GM12874 (cell line): Measurements from ENCODE around the gene CTSW.

Experiments used
- TF ChIP-seq, protein P1 (sequence below): IDR thresholded peaks from 2 replicates; pipeline ENCODE4 v1.5.1; 2011; ENCODE audit warnings: low read depth, mild to moderate bottlenecking, control low read depth, low read length, moderate library complexity; ENCODE audit not compliant: insufficient read depth

The CTSW gene, protein sequence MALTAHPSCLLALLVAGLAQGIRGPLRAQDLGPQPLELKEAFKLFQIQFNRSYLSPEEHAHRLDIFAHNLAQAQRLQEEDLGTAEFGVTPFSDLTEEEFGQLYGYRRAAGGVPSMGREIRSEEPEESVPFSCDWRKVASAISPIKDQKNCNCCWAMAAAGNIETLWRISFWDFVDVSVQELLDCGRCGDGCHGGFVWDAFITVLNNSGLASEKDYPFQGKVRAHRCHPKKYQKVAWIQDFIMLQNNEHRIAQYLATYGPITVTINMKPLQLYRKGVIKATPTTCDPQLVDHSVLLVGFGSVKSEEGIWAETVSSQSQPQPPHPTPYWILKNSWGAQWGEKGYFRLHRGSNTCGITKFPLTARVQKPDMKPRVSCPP

GRCh38 chr11:65879617-65880016 lies at the start of gene CTSW:
TSS of gene CTSW (plus strand) at chr11:65879837. CDS start at chr11:65879855, 18 bp downstream.
- TF ChIP-seq, protein P1, sequence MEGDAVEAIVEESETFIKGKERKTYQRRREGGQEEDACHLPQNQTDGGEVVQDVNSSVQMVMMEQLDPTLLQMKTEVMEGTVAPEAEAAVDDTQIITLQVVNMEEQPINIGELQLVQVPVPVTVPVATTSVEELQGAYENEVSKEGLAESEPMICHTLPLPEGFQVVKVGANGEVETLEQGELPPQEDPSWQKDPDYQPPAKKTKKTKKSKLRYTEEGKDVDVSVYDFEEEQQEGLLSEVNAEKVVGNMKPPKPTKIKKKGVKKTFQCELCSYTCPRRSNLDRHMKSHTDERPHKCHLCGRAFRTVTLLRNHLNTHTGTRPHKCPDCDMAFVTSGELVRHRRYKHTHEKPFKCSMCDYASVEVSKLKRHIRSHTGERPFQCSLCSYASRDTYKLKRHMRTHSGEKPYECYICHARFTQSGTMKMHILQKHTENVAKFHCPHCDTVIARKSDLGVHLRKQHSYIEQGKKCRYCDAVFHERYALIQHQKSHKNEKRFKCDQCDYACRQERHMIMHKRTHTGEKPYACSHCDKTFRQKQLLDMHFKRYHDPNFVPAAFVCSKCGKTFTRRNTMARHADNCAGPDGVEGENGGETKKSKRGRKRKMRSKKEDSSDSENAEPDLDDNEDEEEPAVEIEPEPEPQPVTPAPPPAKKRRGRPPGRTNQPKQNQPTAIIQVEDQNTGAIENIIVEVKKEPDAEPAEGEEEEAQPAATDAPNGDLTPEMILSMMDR: no peak

DNA sequence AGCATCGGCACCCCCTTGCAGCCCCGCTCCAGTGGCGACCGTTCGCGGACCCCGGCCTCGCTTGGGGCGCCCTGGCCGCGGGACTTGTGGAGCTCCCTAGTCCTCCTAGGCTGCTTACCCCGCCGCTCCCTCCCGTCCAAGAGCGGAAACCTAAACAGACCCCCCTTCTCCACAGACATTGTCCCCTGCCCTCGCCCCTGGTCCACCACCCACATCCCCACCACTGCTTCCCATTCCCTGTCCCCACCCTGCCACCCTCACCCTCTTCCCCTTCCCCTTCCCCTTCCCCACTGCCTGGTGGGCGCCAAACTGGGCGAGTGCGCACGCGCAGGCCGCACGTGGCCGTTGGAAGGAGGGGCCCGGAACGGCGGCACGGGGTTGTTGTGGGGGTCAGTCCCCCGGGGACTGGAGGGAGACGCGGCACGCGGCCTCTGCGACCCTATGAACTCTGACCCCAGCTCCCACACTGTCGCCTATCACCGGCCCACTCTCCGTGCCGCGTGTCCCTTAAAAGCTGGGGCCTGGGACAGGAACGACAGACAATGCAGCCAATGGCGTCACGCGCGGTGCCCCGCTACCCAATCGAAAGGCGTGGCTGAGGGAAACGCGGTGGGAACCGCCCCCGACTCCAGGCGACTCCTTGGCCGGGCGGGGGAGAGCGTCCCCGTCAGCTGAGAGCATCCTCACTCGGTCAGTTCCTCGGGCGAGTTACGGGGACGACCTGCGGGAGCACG lies 46.2 kb upstream of the CTSW start, which contains the start of gene SNX32:
Gene SNX32, plus strand, starts transcription at position 667 of the 734 bp plus-strand sequence. CDS start 103 bp downstream, outside the sequence.
- TF ChIP-seq, protein P1: no peak

DNA sequence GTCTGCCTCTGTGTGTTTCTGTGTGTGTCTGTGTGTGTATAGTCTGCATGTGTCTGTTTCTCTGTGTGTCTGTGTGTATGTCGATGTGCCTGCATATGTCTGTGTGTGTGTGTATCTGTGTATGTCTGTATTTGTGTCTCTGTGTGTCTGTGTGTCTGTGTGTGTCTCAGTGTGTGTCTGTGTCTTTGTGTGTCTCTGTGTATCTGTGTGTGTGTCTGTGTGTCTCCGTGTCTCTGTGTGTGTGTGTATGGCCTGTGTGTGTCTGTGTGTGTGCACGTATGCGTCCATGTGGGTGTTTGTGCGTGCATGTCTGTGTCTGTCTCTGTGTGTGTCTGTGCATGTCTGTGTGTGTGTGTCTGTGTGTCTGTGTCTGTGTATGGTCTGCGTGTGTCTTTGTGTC lies 45.4 kb upstream of the CTSW start:
- TF ChIP-seq, protein P1: no peak

GRCh38 chr11:65842144-65842543 lies 37.5 kb upstream of the CTSW start:
- TF ChIP-seq, protein P1: no peak

DNA sequence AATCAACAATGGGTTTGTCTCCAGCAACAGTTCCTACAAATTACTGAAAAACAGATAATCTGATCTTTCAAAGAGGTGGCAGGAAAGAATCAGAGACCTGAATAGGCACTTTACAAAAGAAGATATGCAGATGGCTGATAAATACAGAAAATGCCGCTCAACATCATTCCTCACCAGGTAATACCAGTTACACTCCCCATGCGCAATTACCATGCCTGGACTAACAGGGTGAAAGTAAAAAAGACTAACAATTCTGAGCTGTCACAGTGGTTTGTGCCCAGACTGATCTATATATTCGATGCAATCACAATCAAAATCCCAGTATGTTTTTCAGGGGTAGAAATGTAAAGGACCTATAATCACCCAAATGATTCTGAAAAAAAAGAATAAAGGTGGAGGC lies 35.8 kb upstream of the CTSW start:
- TF ChIP-seq, protein P1: no peak

- TF ChIP-seq, protein P1: no peak
These were observed 35.3 kb upstream of the CTSW start for GRCh38 chr11:65844231-65844872.

- TF ChIP-seq, protein P1: no peak
These were observed 31.9 kb upstream of the CTSW start for GRCh38 chr11:65847746-65848145.
